Ovary (tissue), 3 donors: ENCODE results near the gene MAML1.

Source experiments
- CTCF ChIP-seq, 3 donors: fragments of 450-650 bp in 2 of 3; fragments of 200-600 bp in 1 of 3; IDR thresholded peaks; one replicate each; pipeline versions ENCODE4 v1.5.1 to v1.8.0; 2016 to 2022; ENCODE audit warnings: antibody characterized with exemption in 3 of 3, mild to moderate bottlenecking in 1 of 3
- POLR2A ChIP-seq: fragments of 450-650 bp; IDR thresholded peaks from one replicate; pipeline ENCODE4 v1.6.1; 2017; ENCODE audit warnings: antibody characterized with exemption, mild to moderate bottlenecking, moderate library complexity
- donor health status: DM: no; HTN: no; CAD: no.

GRCh38 chr5:179791881-179792611 is 59.4 kb downstream of the MAML1 start:
- TF ChIP-seq CTCF (IDR thresholded peaks at IDR 0.05) (no peak), POLR2A (no peak)
